C4-2B (cell line): ENCODE measurements around the gene SEMG1.

Experiments used
- H3K27ac ChIP-seq: fragments of 450-650 bp; 2 replicates; pipeline ENCODE4 v1.5.1; 2017
- ZFX ChIP-seq: fragments of 450-650 bp; IDR thresholded peaks from 2 replicates; pipeline ENCODE4 v1.6.1; 2017
- TF ChIP-seq, protein P1 (sequence below): fragments of 450-650 bp; conservative IDR thresholded peaks from 2 replicates; pipeline ENCODE4 v1.5.1; 2017; ENCODE audit warnings: mild to moderate bottlenecking

Gene SEMG1

GRCh38 chr20:45206725-45207124 lies at the start of gene SEMG1:
Gene SEMG1, plus strand, starts transcription at chr20:45207033. Its CDS starts 21 bp downstream, at chr20:45207054.
- TF ChIP-seq, protein P1, sequence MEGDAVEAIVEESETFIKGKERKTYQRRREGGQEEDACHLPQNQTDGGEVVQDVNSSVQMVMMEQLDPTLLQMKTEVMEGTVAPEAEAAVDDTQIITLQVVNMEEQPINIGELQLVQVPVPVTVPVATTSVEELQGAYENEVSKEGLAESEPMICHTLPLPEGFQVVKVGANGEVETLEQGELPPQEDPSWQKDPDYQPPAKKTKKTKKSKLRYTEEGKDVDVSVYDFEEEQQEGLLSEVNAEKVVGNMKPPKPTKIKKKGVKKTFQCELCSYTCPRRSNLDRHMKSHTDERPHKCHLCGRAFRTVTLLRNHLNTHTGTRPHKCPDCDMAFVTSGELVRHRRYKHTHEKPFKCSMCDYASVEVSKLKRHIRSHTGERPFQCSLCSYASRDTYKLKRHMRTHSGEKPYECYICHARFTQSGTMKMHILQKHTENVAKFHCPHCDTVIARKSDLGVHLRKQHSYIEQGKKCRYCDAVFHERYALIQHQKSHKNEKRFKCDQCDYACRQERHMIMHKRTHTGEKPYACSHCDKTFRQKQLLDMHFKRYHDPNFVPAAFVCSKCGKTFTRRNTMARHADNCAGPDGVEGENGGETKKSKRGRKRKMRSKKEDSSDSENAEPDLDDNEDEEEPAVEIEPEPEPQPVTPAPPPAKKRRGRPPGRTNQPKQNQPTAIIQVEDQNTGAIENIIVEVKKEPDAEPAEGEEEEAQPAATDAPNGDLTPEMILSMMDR: no peak
- TF ChIP-seq ZFX: no peak
- H3K27ac ChIP-seq: no peak within 1 kb of the TSS

GRCh38 chr20:45157962-45158361 lies 48.9 kb upstream of the SEMG1 start:
- TF ChIP-seq ZFX: no peak
- TF ChIP-seq, protein P1: no peak

DNA sequence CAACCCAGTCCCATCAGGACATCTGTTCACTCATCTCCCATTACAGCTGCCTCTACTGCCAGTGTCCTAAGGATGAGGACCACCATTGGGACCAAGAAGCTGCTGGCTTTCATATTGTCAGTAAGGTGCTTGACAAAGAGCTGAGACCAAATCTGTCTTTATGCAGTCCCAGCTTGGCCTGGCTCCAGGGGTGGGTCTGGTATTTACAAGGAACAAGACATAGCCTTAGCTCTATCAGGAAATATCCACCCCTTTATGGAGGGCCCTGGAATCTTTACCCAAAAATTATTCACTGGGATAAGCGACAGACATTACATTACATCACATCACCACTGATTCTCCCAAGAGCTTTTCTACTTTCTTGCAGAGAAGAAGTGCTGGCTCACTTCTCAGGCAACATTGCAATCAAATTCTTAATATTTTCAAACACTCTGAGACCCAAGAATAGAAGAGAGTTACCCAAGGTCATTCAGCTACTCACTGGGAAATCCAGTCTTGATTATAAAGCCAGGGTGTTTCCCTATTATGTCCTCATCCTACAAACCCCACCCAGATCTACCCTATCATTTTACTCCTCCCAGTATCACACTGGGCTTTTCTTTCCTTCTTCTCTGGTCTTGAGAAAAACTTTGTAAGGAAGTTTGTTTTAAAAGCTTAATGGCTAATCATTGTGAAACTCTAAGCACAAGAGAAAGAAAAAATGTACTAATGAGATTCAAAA lies 43.6 kb upstream of the SEMG1 start:
- TF ChIP-seq, protein P1: no peak
- TF ChIP-seq ZFX: no peak
- no peak overlapping the region for H3K27ac ChIP-seq

More at GRCh38 chr20:45157962-45158361, 48.9 kb upstream of the SEMG1 start:
- H3K27ac ChIP-seq: no peak overlapping the region

DNA sequence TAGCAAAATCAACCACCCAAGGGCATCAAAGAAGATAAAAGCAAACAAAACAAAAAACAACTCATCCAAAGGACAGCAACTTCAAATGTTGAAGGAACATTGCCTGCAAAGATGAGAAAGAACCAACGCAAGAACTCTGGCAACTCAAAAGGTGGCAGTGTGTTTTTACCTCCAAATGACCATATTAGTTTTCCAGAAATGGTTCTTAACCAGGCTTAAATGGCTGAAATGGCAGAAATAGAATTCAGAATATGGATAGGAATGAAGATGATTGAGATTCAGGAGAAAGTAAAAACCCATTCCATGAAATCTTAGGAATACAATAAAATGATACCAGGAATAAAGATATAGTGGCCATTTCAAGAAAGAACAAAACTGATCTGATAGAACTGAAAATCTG lies 41.9 kb upstream of the SEMG1 start:
- H3K27ac ChIP-seq: no peak overlapping the region
- no peak for TF ChIP-seq ZFX
- TF ChIP-seq, protein P1: no peak

DNA sequence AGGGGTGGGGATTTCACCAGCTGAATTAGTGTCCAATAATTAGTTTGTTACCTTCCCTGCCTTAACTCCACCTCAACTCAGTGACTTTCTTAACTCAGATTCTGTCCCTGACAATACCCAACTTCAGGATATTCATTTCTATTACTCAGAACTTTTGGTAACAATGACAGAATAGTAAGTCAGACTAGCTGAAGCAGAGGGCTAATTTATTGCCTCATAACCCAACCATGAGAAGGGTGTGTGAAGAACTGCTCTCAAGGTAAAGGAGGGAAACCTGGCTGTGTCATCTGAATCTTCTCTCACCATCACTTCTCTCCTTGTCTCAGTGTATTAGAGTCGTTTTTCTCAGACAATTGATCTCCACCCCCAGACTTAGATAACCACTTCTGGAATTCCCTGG lies 33.3 kb upstream of the SEMG1 start:
- no peak for TF ChIP-seq ZFX
- TF ChIP-seq, protein P1: no peak
- no peak overlapping the region for H3K27ac ChIP-seq

GRCh38 chr20:45174434-45175364 lies 32.1 kb upstream of the SEMG1 start, which contains the start of gene PI3:
Gene PI3, plus strand, starts transcription at chr20:45174902. Its CDS starts 21 bp downstream, at chr20:45174923.
- TF ChIP-seq, protein P1: no peak
- TF ChIP-seq ZFX: no peak
- no peak within 1 kb of the TSS for H3K27ac ChIP-seq
